ENCODE results near the gene GATA3.
A peak's percentile ranks its signal among the peaks of the same experiment; 100 is the strongest.

Gene GATA3

GRCh38 chr10:8037941-8038894 lies 16.3 kb upstream of the GATA3 start:
- no peak for DNase-seq

GRCh38 chr10:8039321-8039881 lies 15.1 kb upstream of the GATA3 start:
- DNase-seq: no peak

- DNase-seq: no peak
Observed at GRCh38 chr10:8040651-8041050, 13.8 kb upstream of the GATA3 start.

- DNase-seq: no peak
Observed at GRCh38 chr10:8041284-8041991, 13.1 kb upstream of the GATA3 start.

- DNase-seq: no peak
Observed at GRCh38 chr10:8041992-8042720, 12.3 kb upstream of the GATA3 start.

- DNase-seq: no peak
Observed at GRCh38 chr10:8042721-8043568, 11.5 kb upstream of the GATA3 start.

- DNase-seq: peak in 1 of 4 experiments; percentile 22
Observed at GRCh38 chr10:8043569-8044306, 10.8 kb upstream of the GATA3 start.

GRCh38 chr10:8044331-8044907 lies 10.1 kb upstream of the GATA3 start:
- DNase-seq: no peak

- no peak for DNase-seq
Observed at GRCh38 chr10:8044908-8045725, 9.4 kb upstream of the GATA3 start.

GRCh38 chr10:8045726-8046494 lies 8.6 kb upstream of the GATA3 start:
- DNase-seq: no peak

GRCh38 chr10:8047452-8048280 lies 6.8 kb upstream of the GATA3 start:
- DNase-seq: no peak

- DNase-seq: no peak
Observed at GRCh38 chr10:8048281-8049008, 6.0 kb upstream of the GATA3 start.

GRCh38 chr10:8049045-8049864 lies 5.2 kb upstream of the GATA3 start:
- no peak for DNase-seq

GRCh38 chr10:8049865-8050555 lies 4.5 kb upstream of the GATA3 start:
- peak in 1 of 4 experiments; percentile 32 for DNase-seq

- DNase-seq: peak in 1 of 4 experiments; percentile 47
Observed at GRCh38 chr10:8050556-8051108, 3.9 kb upstream of the GATA3 start.

All from suppressor macrophage (primary cell).